ENCODE data around the gene UTP25. TPM values are rescaled to one million over a fixed set of nuclear protein-coding genes. Genes with fewer than 3 reads are reported as not detected.
A peak's percentile ranks its signal among the peaks of the same experiment; 100 is the strongest.

The UTP25 gene
- total RNA-seq, 2 donors from 2014 or later, result 6.4 to 19.1 TPM

GRCh38 chr1:209803568-209803967 is 24.2 kb upstream of the UTP25 start:
- intact Hi-C loops (cut with DNase I), result no loop called here
- no peak for DNase-seq (ENCODE audit: low spot score)

GRCh38 chr1:209805341-209805781 is 22.4 kb upstream of the UTP25 start:
- intact Hi-C loops (cut with DNase I), result no loop called here
- DNase-seq (ENCODE audit: low spot score), result no peak

GRCh38 chr1:209805875-209806760 is 21.7 kb upstream of the UTP25 start, which contains the start of gene IRF6:
IRF6 (minus strand) TSS chr1:209806142; CDS start chr1:209801413, 4,729 bp downstream.
- peak; percentile 92 for DNase-seq (ENCODE audit: low spot score)
- intact Hi-C loops (cut with DNase I), result no loop called here

GRCh38 chr1:209807509-209807908 is 20.3 kb upstream of the UTP25 start:
- intact Hi-C loops (cut with DNase I), result no loop called here
- DNase-seq (ENCODE audit: low spot score), result no peak

- no peak for DNase-seq (ENCODE audit: low spot score)
- intact Hi-C loops (cut with DNase I), result no loop called here
Observed at GRCh38 chr1:209808059-209808581, 19.7 kb upstream of the UTP25 start.

- DNase-seq (ENCODE audit: low spot score), result no peak
Observed at GRCh38 chr1:209809611-209810010, 18.2 kb upstream of the UTP25 start.

GRCh38 chr1:209810783-209811182 is 17.0 kb upstream of the UTP25 start:
- intact Hi-C loops (cut with DNase I), result no loop called here
- DNase-seq (ENCODE audit: low spot score), result no peak

More at GRCh38 chr1:209809611-209810010, 18.2 kb upstream of the UTP25 start:
- intact Hi-C loops (cut with DNase I), result no loop called here

- no peak for DNase-seq (ENCODE audit: low spot score)
- intact Hi-C loops (cut with DNase I), result no loop called here
Observed at GRCh38 chr1:209813902-209814301, 13.9 kb upstream of the UTP25 start.

GRCh38 chr1:209815490-209815889 is 12.3 kb upstream of the UTP25 start:
- DNase-seq (ENCODE audit: low spot score), result no peak
- intact Hi-C loops (cut with DNase I), result no loop called here

- DNase-seq (ENCODE audit: low spot score), result no peak
- intact Hi-C loops (cut with DNase I), result no loop called here
Observed at GRCh38 chr1:209815931-209816341, 11.8 kb upstream of the UTP25 start.

GRCh38 chr1:209816923-209817322 is 10.8 kb upstream of the UTP25 start:
- intact Hi-C loops (cut with DNase I), result no loop called here
- DNase-seq (ENCODE audit: low spot score), result no peak

GRCh38 chr1:209817691-209818090 is 10.1 kb upstream of the UTP25 start:
- intact Hi-C loops (cut with DNase I), result no loop called here

GRCh38 chr1:209819058-209819457 is 8.7 kb upstream of the UTP25 start:
- DNase-seq (ENCODE audit: low spot score), result no peak
- intact Hi-C loops (cut with DNase I), result no loop called here

More at GRCh38 chr1:209817691-209818090, 10.1 kb upstream of the UTP25 start:
- DNase-seq (ENCODE audit: low spot score), result no peak

- intact Hi-C loops (cut with DNase I), result loop anchor here in 1 of 2 donors (10.0 kb wide), 1 partner anchor 956 kb away; no protein-coding TSS in a partner anchor
- DNase-seq (ENCODE audit: low spot score), result no peak
Observed at GRCh38 chr1:209820986-209821385, 6.8 kb upstream of the UTP25 start.

- intact Hi-C loops (cut with DNase I), result loop anchor here in 1 of 2 donors (10.0 kb wide), 1 partner anchor 958 kb away; no protein-coding TSS in a partner anchor
- DNase-seq (ENCODE audit: low spot score), result no peak
Observed at GRCh38 chr1:209822706-209823105, 5.1 kb upstream of the UTP25 start.

GRCh38 chr1:209823143-209824041 is 4.4 kb upstream of the UTP25 start:
- intact Hi-C loops (cut with DNase I), result loop anchor here in 1 of 2 donors (10.0 kb wide), 1 partner anchor 959 kb away; no protein-coding TSS in a partner anchor
- DNase-seq (ENCODE audit: low spot score), result no peak

- intact Hi-C loops (cut with DNase I), result loop anchor here in 1 of 2 donors (10.0 kb wide), 1 partner anchor 961 kb away; no protein-coding TSS in a partner anchor
- DNase-seq (ENCODE audit: low spot score), result no peak
Observed at GRCh38 chr1:209825591-209826434, 2.0 kb upstream of the UTP25 start.

- no peak for DNase-seq (ENCODE audit: low spot score)
- intact Hi-C loops (cut with DNase I), result loop anchor here in 1 of 2 donors (10.0 kb wide), 1 partner anchor 965 kb away; no protein-coding TSS in a partner anchor
Observed at GRCh38 chr1:209829716-209830115, 1.9 kb downstream of the UTP25 start.
